SK-N-MC (cell line): ENCODE measurements around the gene APOB.
"Not testable (repeated sequence)": the region's sequence is repeated elsewhere in the genome, so short reads cannot be mapped to it uniquely, and the experiment has no call there.

ENCODE experiments used
- DNase-seq: peaks from one replicate; pipeline ENCODE4 v3.0.0-alpha.2; 2011; ENCODE audit warnings: low read depth, low spot score
- H3K27ac ChIP-seq: fragments of 200-600 bp; sonication (generic); 2 replicates; pipeline ENCODE4 v1.5.1; 2016; ENCODE audit warnings: mixed run types
- H3K36me3 ChIP-seq: fragments of 200-600 bp; sonication (generic); 2 replicates; pipeline ENCODE4 v1.6.1; 2017; ENCODE audit warnings: antibody characterized with exemption, low read length, mixed read lengths; ENCODE audit not compliant: insufficient read depth
- H3K4me3 ChIP-seq: fragments of 200-600 bp; sonication (generic); 2 replicates; pipeline ENCODE4 v1.5.1; 2016
- H3K9ac ChIP-seq: fragments of 200-600 bp; sonication (generic); 2 replicates; pipeline ENCODE4 v1.8.0; 2017; ENCODE audit warnings: mixed run types, mixed read lengths; ENCODE audit not compliant: insufficient read length
- H3K9me3 ChIP-seq: fragments of 200-600 bp; sonication (generic); 2 replicates; pipeline ENCODE4 v1.6.1; 2017; ENCODE audit warnings: low read depth, mild to moderate bottlenecking, antibody characterized with exemption, low read length, moderate library complexity, mixed read lengths
- EZH2 ChIP-seq: fragments of 200-600 bp; sonication (generic); IDR thresholded peaks from one replicate; pipeline ENCODE4 v1.6.1; 2017; ENCODE audit warnings: antibody characterized with exemption
- FOXP2 ChIP-seq: optimal IDR thresholded peaks from 2 replicates; pipeline ENCODE3; 2011; ENCODE audit warnings: mild to moderate bottlenecking, moderate library complexity; ENCODE audit not compliant: insufficient read depth; ENCODE audit errors: extremely low read length, control extremely low read depth
- POLR2AphosphoS5 ChIP-seq: IDR thresholded peaks from 2 replicates; pipeline ENCODE4 v1.6.1; 2012; ENCODE audit warnings: mild to moderate bottlenecking, low read depth, low read length, borderline replicate concordance

APOB gene

DNA sequence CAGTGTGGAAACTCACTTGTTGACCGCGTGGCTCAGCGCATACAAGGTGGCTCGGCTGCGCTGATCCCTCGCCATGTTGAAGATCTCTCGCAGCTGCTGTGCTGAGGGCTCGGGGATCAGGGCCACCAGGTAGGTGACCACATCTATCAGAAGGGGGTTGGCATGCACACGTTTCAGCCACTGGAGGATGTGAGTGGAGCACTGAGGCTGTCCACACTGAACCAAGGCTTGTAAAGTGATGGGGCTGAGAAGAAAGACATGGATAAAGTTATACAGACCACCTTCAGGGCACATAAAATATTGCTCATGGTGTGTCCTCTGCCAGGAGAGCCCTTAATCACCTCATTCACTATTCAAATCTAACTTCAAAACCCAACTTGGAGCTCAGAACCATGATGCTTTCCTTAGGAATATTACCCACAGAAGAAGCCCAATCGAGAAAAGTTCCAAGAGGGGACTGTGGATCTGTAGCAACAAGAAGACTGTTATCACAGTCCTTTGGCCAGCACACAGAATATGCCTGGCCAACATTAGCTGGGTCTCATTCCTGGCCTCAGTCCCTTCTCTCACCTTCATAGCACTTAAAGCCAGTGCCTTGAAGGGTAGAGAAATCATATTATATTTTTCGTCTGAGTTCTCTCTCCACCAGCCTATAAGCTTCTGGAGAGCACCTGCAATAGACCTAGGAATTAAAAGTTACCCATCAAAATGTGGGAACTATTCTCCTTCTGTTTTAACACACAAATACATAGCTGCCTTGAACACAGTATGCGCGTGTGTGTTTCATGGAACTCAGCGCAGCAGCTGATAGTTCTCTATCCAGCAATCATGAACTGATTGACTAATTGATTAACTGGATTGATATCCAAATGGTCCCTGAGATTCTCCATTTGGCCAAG, 11.3 kb downstream of the APOB start:
- Histone ChIP-seq H3K27ac (no peak overlapping the region), H3K4me3 (no peak overlapping the region), H3K9me3 (no peaks in the 10 kb centered on the region), H3K9ac (no peak overlapping the region), H3K36me3 (no peaks in the 10 kb centered on the region)
- TF ChIP-seq POLR2AphosphoS5 (no peak), FOXP2 (no peak), EZH2 (no peak)
- no peak for DNase-seq

DNA sequence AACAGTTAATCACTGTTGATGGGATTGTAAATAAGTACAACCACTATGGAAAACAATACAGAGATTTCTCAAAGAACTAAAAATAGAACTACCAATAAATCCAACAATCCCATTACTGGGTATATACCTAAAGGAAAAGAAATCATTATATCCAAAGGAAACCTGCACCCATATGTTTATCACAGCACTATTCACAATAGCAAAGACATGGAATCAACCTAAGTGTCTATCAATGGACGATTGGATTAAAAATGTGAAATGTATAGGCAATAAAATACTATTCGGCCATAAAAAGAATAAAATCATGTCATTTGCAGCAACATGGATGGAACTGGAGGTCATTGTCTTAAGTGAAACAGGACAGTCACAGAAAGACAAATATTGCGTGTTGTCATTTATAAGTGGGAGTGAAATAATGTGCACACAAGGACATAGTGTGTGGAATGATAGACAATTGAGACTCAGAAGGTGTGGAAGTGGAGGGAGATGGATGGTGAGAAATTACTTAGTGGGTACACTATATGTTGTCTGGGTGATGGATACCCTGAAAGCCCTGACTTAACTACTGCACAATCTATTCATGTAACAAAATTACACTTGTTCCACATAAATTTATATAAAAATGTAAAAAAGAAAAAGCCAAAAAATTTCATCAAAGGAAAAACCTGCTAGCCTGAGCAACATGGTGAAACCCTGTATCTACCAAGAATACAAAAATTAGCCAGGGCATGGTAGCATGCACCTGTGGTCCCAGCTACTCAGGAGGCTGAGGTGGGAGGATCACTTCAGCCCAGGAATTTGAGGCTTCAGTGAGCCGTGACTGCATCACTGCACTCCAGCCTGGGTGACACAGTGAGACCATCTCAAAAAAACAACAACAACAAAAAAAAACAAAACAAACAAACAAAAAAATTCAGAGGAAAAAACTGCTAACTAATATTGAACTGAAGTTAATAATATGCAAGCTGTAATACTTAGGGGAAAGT, 12.6 kb downstream of the APOB start:
- H3K27ac ChIP-seq = no peak overlapping the region
- TF ChIP-seq EZH2 (no peak), FOXP2 (no peak), POLR2AphosphoS5 (no peak)
- no peak for DNase-seq
- no peak overlapping the region for H3K4me3 ChIP-seq
- no peaks in the 10 kb centered on the region for H3K9me3 ChIP-seq
- no peak overlapping the region for H3K9ac ChIP-seq
- no peaks in the 10 kb centered on the region for H3K36me3 ChIP-seq

DNA sequence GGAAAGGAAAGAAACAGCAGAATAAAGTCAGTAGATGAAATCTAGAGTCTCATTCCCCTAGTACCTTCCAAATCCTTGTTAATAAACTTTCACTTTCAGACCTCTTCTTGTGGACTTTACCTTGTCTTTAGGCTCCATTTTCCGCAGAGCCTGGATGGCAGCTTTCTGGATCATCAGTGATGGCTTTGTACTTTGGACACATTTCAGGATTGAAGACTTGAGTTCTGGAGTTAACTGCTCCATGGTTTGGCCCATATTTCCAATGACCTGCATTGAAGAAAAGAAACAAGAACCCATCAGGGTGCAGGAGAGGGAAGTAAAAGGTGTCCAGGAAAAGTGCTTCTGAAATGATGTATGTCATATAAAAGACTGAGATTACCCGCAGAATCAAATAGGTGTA, 14.4 kb downstream of the APOB start:
- TF ChIP-seq POLR2AphosphoS5 (no peak), FOXP2 (no peak), EZH2 (no peak)
- H3K9ac ChIP-seq = no peak overlapping the region
- no peak overlapping the region for H3K27ac ChIP-seq
- H3K9me3 ChIP-seq = no peaks in the 10 kb centered on the region
- DNase-seq = no peak
- H3K36me3 ChIP-seq = no peaks in the 10 kb centered on the region
- H3K4me3 ChIP-seq = no peak overlapping the region

DNA sequence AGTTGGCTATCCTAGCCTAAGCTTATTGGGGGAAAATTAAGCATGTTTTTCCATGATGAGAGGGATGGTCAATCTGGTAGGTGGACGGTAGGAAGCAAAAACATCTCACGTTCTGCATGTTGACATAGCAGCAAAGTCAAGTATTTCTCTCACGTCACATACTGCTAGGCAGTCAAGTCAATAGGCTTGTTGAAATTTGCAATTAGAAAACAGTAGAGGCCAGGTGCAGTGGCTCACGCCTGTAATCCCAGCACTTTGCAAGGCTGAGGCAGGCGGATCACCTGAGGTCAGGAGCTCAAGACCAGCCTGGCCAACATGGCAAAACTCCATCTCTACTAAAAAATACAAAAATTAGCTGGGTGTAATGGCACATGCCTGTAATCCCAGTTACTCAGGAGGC, 14.9 kb downstream of the APOB start:
- not testable (repeated sequence) for DNase-seq, H3K4me3 ChIP-seq, H3K36me3 ChIP-seq, H3K27ac ChIP-seq, H3K9me3 ChIP-seq, H3K9ac ChIP-seq

DNA sequence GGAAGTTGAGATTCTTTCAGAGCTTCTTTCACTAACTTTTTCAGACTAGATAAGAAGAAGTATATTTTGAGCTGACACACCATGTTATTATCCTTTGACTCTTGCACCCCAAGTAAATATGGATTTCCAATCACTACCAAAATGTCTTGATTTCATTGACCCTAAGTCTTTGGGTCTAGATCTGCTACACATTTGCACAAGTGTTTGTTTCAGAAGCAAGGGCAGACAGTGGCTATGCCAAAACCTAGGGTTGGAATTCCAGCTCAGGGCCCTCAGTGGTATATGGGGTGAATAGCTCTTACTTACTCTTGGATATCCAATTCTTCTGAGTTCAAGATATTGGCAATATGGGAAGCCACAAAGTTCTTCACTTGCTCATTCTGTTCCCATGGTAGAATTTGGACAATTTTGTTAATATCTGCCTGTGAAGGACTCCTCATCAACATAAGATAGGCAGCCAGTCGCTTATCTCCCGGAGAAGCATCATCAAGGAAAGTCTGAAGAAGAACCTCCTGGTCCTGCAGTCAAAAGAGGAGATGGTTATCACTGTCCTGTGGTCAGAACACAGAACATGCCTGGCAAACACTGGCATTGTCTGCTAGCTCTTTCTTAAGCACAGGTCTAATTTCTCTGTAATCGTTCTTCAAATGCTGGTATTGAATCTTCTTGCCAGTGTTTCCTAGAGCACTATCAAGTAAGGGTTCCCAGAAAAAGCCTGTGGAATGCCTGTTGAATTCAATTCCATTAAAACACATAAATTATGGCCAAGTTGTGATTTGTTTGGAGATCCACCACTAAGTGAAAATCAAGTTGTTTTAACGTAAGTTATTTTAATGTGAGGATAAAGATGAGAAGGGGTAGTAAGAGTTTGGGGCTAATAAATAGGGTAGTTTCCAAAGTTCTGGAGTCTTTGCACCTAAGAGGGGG, 15.6 kb downstream of the APOB start:
- H3K9ac ChIP-seq = no peak overlapping the region
- no peak for DNase-seq
- H3K9me3 ChIP-seq = no peaks in the 10 kb centered on the region
- no peak for TF ChIP-seq FOXP2
- TF ChIP-seq POLR2AphosphoS5 = no peak
- TF ChIP-seq EZH2 = no peak
- H3K36me3 ChIP-seq = no peaks in the 10 kb centered on the region
- H3K4me3 ChIP-seq = no peak overlapping the region
- no peak overlapping the region for H3K27ac ChIP-seq

DNA sequence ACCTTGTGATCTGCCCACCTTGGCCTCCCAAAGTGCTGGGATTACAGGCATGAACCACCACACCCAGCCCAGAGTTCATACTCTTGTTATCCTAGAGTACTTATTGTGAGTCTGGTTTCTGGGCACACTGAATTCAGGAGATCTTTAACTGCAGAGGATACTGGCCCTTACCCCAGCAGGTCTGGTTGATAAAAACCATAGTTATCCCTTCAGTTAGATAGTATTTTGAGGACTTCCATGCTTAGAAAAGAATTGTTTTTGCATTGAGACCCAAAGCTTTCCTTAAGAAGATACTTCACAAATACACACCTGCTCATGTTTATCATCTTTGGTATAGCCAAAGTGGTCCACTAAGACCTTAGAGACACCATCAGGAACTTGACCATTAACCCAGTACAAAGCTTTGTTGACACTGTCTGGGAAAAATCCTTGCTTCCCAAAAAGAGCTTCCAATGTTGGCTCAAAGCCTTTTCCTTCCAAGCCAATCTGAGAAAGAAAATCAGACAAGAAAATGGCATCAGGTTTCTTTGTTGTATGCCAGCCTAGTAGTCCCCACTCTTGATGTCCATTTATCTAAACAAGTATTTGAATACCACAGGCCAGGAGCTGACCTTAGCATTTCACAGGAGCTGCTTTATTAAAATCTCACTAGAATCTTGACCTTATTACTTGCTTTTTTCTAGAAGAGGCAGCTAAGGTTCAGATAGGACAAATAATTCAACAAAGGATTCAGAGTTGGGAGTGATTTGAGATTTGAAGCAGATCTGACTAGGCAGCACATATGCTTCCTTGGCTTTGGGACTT, 17.2 kb downstream of the APOB start:
- H3K36me3 ChIP-seq = no peaks in the 10 kb centered on the region
- H3K9ac ChIP-seq = no peak overlapping the region
- no peak for DNase-seq
- TF ChIP-seq POLR2AphosphoS5 (no peak), EZH2 (no peak), FOXP2 (no peak)
- no peaks in the 10 kb centered on the region for H3K9me3 ChIP-seq
- H3K27ac ChIP-seq = no peak overlapping the region
- H3K4me3 ChIP-seq = no peak overlapping the region

DNA sequence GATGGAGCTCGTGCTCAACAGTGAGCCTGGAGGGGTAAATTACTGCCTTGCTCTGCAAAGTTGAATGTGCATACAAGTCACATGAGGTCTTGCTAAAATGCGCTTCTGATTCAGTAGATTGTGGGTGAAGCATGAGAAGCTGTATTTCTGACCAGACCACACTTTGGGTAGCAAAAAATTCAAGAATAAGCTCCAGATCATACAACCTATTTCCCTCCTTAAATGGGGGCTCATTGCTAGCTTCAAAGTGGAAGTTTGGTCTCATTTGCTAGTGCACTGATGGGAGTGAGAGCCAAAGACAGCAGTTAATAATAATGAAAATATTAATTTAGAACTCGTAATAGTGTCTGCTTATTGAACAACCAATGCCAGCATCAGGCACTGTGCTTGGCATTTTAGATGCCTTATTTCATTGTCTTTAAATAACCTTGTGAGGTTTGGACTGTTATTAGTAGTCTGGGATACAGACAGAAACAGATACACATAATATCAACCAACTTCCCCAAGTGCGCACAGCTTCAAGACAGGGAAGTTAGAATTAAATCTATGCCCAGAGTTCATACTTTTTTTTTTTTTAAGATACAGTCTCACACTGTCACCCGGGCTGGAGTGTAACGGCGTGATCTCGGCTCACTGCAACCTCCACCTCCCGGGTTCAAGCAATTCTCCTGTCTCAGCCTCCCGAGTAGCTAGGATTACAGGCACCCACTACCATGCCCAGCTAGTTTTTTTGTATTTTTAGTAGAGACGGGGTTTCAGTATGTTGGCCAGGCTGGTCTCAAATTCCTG, 18.0 kb downstream of the APOB start:
- Histone ChIP-seq H3K27ac (no peak overlapping the region), H3K9me3 (no peaks in the 10 kb centered on the region), H3K9ac (no peak overlapping the region), H3K36me3 (no peaks in the 10 kb centered on the region), H3K4me3 (no peak overlapping the region)
- DNase-seq = no peak
- TF ChIP-seq FOXP2 = no peak
- TF ChIP-seq EZH2 = no peak
- TF ChIP-seq POLR2AphosphoS5 = no peak
